Vagina (tissue), 2 donors: Measurements from ENCODE around the gene NEK4. TPM values are rescaled to one million over a fixed set of nuclear protein-coding genes. Genes with fewer than 3 reads are reported as not detected.

ENCODE experiments used
- DNase-seq, 2 donors: peaks; one replicate each; pipeline ENCODE4 v3.0.0-alpha.2; 2017; ENCODE audit errors: extremely low spot score in 2 of 2
- H3K27ac ChIP-seq: fragments of 200-600 bp; sonication (generic); one replicate; pipeline ENCODE4 v1.5.1; 2019
- H3K27me3 ChIP-seq: fragments of 200-600 bp; sonication (generic); one replicate; pipeline ENCODE4 v1.5.1; 2019
- H3K36me3 ChIP-seq, 2 donors: fragments of 200-600 bp; sonication (generic); one replicate each; pipeline ENCODE4 v1.5.1; 2017 to 2019
- H3K4me1 ChIP-seq: fragments of 200-600 bp; sonication (generic); one replicate; pipeline ENCODE4 v1.5.1; 2019
- H3K4me3 ChIP-seq, 2 donors: fragments of 200-600 bp; sonication (generic); 1 replicate in 1 of 2; 2 replicates in 1 of 2; pipeline ENCODE4 v1.5.1; 2016 to 2019
- H3K9me3 ChIP-seq: fragments of 200-600 bp; sonication (generic); one replicate; pipeline ENCODE4 v1.5.1; 2019
- CTCF ChIP-seq, 3 experiments: fragments of 450-650 bp in 2 of 3; fragments of 200-600 bp in 1 of 3; sonication (generic) in 1 of 3; IDR thresholded peaks; one replicate each; pipeline ENCODE4 v1.5.1; 2017 to 2019; ENCODE audit warnings: antibody characterized with exemption in 3 of 3, mild to moderate bottlenecking in 2 of 3, moderate library complexity in 2 of 3
- POLR2A ChIP-seq, 2 donors: fragments of 450-650 bp; IDR thresholded peaks; one replicate each; pipeline ENCODE4 v1.6.1; 2017; ENCODE audit warnings: antibody characterized with exemption in 2 of 2, mild to moderate bottlenecking in 2 of 2, moderate library complexity in 2 of 2
- POLR2AphosphoS5 ChIP-seq, 2 donors: sonication (generic); formaldehyde crosslinking; IDR thresholded peaks; one replicate each; pipeline ENCODE4 v1.9.0; 2017; ENCODE audit warnings: antibody characterized with exemption in 2 of 2, mild to moderate bottlenecking in 2 of 2, low read depth in 1 of 2; ENCODE audit not compliant: insufficient read depth in 1 of 2
- intact Hi-C: fragments of 100-400 bp; cut with DNase I; formaldehyde crosslinking; loops from one replicate; pipeline ENCODE4 v1.15.1; 2023
- total RNA-seq: library from RNA; depleted of rRNA; stranded (reverse); fragments of >200 nt; gene quantifications from one replicate; pipeline ENCODE4 v1.2.3, GENCODE V29; 2016

Gene NEK4
- total RNA-seq, 1 donor from 2014 or later: 53.0 TPM

- no peaks in the 10 kb centered on the region for H3K27me3 ChIP-seq
- DNase-seq: no peak
- no peaks in the 10 kb centered on the region for H3K36me3 ChIP-seq
- no peaks in the 10 kb centered on the region for H3K9me3 ChIP-seq
- H3K4me3 ChIP-seq: no peak overlapping the region
- H3K4me1 ChIP-seq: peaks cover 5% of the 10 kb centered on the region
- TF ChIP-seq CTCF (IDR thresholded peaks at IDR 0.05): no peak
- no peak for TF ChIP-seq POLR2AphosphoS5 (IDR thresholded peaks at IDR 0.05; ENCODE audit: insufficient read depth in 1 of 2, low read depth in 1 of 2)
- TF ChIP-seq POLR2A (IDR thresholded peaks at IDR 0.05): no peak
- intact Hi-C loops: no loop called here
- no peak overlapping the region for H3K27ac ChIP-seq
These were observed 11.9 kb upstream of the NEK4 start for GRCh38 chr3:52782412-52783210.

- no peaks in the 10 kb centered on the region for H3K36me3 ChIP-seq
- intact Hi-C loops: no loop called here
- no peak for DNase-seq
- no peak for TF ChIP-seq CTCF (IDR thresholded peaks at IDR 0.05)
- TF ChIP-seq POLR2A (IDR thresholded peaks at IDR 0.05): no peak
- TF ChIP-seq POLR2AphosphoS5 (IDR thresholded peaks at IDR 0.05; ENCODE audit: insufficient read depth in 1 of 2, low read depth in 1 of 2): no peak
- no peak overlapping the region for H3K27ac ChIP-seq
- no peaks in the 10 kb centered on the region for H3K27me3 ChIP-seq
- H3K4me1 ChIP-seq: no peaks in the 10 kb centered on the region
- no peak overlapping the region for H3K4me3 ChIP-seq
- no peaks in the 10 kb centered on the region for H3K9me3 ChIP-seq
These were observed 11.0 kb upstream of the NEK4 start for GRCh38 chr3:52781741-52782140.

- DNase-seq: peak in 1 of 2 donors; percentile 79
- H3K27me3 ChIP-seq: no peaks in the 10 kb centered on the region
- H3K36me3 ChIP-seq: no peaks in the 10 kb centered on the region
- no peak overlapping the region for H3K4me3 ChIP-seq
- no peaks in the 10 kb centered on the region for H3K4me1 ChIP-seq
- no peak overlapping the region for H3K27ac ChIP-seq
- intact Hi-C loops: no loop called here
- no peaks in the 10 kb centered on the region for H3K9me3 ChIP-seq
- TF ChIP-seq POLR2AphosphoS5 (IDR thresholded peaks at IDR 0.05; ENCODE audit: insufficient read depth in 1 of 2, low read depth in 1 of 2) (no peak), CTCF (IDR thresholded peaks at IDR 0.05) (no peak), POLR2A (IDR thresholded peaks at IDR 0.05) (no peak)
These were observed 9.3 kb upstream of the NEK4 start for GRCh38 chr3:52779837-52780585.

GRCh38 chr3:52779011-52779836 is 8.5 kb upstream of the NEK4 start:
- no peak for TF ChIP-seq POLR2A (IDR thresholded peaks at IDR 0.05)
- no peak for TF ChIP-seq POLR2AphosphoS5 (IDR thresholded peaks at IDR 0.05; ENCODE audit: insufficient read depth in 1 of 2, low read depth in 1 of 2)
- no peak for TF ChIP-seq CTCF (IDR thresholded peaks at IDR 0.05)
- H3K4me3 ChIP-seq: no peak overlapping the region
- intact Hi-C loops: no loop called here
- no peaks in the 10 kb centered on the region for H3K27me3 ChIP-seq
- H3K36me3 ChIP-seq: no peaks in the 10 kb centered on the region
- no peaks in the 10 kb centered on the region for H3K4me1 ChIP-seq
- no peak overlapping the region for H3K27ac ChIP-seq
- H3K9me3 ChIP-seq: no peaks in the 10 kb centered on the region
- DNase-seq: peak in 1 of 2 donors; percentile 71
